CD4-positive, alpha-beta T cell treated with Interleukin-21 for 1 hour (primary cell): ENCODE measurements around the gene SLC37A1.

Experiments
- DNase-seq: peaks from one replicate; pipeline ENCODE4 v3.0.0-alpha.2; 2020

The SLC37A1 gene

DNA sequence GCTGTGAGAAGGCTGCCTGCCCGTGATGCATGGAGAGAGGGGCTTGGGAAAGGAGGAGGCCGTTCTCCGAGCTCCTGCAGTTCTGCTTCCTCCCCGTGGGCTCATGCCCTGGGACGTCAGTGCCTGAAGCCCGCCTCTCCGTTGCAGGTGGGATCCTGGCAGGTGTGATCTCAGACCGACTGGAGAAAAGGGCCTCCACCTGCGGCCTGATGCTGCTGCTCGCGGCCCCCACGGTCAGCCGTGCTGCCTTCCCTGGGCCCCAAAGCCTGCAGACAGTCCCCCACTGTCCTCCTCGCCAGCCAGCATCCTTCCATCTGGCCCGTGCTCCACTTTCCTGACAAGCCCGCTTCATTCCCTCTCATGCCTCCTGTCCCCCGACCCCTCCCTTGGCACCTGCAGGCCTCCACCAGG, 50.9 kb downstream of the SLC37A1 start:
- no peak for DNase-seq

DNA sequence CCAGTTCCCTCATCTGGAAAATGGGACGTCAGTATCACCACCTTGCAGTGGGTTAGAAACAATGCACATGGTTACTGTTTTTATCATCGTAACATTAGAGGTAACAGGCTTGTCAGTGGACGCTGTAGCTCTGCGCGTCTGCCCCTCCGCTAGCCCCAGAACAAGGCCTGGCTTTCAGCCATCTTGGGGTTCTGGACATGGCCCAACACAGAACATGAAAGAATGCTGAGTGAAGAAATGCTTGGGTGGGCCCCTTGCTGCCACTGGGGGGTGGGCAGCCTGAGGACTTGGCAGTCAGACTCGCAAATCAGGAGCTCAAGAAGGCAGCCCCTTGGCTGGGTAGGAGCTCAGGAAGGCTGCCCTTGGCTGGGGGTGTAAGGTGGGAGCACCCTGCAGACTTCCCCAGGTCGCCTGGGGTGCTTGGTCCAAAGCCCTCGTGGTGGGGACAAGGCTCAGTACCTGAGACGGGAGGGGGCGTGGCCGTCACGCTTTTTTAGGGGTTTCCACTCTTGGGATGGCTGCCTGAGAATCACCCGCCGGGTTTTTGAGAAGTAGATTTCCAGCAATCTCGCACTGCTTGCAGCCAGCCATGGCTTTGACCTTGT, 51.7 kb downstream of the SLC37A1 start:
- no peak for DNase-seq

DNA sequence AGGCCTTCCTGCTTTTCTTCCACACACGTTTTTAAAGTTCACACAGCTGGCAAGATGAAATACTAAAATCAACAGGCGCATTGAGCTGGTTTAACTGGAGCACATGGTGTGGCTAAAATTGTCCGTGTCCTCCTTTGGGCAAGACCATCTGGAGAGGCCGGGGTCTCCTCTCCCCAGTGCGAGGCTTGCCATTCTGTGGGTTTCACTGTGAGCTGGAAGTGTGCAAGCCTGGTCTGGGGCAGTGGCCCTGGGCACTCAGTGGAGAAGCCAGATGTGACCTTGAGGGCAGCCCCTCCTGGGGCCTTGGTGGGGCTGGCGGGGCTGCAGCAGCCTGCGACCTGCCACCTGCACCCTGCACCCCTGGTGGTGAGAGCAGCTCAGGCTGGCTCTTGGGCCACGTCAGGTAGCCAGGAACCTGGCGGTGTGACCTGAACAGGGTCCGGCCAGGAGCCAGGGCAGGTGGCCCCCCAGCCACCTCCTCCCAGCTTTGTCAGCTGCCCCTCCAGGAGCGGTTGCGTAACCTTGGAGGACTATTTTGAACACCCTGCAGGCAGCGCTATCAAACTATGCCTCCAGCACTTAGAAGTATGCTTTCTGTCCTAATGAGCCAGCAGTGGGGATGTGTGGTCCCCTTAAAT, 52.4 kb downstream of the SLC37A1 start:
- no peak for DNase-seq

DNA sequence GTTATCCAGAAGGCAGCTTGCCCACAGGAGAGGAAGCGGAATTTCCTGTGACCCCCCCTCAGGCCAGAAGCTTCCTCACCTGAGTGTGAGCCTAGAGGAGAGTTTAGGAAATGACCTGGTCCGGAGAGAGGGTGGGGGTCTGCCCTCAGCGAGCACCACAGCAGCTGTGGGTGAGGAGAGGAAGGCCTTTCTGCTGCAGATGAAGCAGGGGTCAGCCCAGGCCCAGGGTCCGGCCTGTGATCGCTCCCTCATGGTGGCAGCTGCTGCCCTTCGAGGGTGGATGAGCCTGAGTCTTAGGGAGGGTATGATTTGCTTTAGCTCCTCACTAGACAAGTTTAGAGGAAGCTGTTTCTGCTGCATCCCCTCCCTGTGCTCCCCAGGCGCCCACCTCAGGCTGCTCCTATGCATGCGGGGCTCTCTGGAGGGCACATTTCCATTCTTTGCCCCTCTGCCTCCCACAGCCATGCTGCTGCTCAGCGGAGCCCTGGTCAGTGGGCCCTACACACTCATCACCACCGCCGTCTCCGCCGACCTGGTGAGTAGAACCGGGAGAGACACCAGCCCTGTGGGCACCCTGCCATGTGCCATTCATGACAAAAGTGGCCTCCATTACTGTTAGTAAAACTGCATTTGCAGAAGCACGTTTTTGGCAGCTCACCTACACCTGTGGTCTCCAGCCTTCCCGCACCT, 53.0 kb downstream of the SLC37A1 start:
- no peak for DNase-seq

DNA sequence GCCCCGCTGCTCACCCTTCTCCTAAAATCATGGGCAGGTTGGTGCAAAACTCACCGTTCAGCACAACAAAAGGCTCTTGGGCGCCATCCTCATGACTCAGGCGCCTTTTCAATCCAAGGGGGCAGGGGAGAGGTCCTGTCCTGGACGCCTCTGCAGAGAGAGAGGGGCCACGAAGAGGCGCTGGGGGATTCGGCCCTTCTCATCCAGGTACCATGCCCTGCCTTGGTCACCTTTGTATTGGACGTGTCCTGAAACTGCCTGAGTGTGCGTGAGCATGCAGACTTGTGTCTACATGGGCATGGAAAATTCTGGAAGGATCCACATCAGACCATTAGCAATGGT, 53.5 kb downstream of the SLC37A1 start:
- no peak for DNase-seq

DNA sequence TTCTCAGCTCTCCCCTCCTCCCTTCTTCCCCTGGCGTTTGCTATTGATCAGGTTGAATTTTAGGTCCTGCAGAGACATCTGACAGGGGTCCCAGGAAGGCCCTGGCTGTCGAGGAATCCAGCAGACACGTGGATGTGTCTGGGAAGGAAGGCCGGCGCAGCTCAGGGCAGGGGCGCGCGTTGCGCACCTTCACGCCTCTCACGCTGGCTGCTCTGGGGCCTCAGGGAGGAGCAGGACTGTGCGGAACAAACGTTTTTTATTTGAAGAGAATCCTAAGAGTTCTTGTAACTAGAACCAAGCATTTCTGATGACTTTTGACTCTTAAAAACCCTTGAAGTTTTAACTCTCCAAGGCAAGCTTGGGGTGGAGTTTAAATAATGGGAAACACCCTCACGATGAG, 54.2 kb downstream of the SLC37A1 start:
- DNase-seq = no peak

DNA sequence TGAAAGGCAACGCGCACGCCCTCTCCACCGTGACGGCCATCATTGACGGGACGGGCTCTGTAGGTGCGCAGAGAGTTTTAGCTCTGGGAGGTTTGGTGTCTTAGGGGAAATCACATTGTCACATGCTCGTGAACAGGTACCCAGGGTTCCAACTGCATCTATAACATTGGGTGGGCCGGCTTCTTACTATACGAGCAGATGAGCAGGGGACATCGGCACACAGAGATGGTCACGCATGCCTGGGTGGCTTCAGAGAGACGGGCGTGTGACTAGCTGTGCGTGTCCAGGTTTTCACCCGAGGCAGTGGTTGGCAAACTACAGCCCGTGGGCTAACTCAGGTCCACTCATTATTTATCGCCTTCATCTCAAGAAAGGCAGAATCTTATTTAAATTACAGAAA, 54.7 kb downstream of the SLC37A1 start:
- no peak for DNase-seq

DNA sequence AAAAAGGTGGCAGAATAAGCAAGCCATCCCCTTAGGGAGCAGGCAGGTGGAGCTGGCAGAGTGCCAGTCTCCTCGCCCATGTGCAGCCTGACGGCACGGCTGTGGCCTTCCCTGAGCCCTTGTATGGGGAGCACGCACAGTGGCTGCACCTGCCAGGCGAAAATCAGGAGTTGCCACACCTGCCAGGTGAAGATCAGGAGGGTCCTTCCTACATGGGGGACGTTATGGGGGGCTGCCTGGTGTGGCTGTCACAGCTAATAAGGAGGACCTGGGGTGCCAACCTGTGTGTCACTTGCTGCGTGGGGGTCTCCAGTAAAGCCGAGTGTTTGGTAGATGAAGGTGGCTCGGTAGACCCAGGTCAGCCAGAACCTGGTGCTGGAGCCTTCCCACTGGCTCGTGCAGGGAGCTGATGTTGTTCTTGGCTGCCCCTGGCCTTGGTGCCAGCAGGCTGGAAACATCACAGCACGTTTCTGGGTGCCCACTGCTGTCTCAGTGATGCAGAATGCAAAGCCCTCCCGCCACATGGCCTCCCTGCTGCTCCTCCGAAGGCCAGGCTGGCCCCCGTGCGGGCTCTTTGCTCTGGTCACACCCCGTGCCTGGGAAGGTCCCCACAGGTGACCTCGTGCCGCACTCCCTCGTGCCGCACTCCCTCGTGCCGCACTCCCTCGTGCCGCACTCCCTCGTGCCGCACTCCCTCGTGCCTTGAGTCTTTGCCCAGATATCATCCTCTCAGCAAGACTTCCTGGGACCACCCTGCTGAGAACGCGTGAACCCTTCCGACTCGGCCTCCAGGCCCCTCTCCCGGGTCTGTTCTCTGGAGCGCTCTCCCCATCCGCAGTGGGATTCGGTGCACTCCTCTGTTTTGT, 55.4 kb downstream of the SLC37A1 start:
- DNase-seq = no peak

DNA sequence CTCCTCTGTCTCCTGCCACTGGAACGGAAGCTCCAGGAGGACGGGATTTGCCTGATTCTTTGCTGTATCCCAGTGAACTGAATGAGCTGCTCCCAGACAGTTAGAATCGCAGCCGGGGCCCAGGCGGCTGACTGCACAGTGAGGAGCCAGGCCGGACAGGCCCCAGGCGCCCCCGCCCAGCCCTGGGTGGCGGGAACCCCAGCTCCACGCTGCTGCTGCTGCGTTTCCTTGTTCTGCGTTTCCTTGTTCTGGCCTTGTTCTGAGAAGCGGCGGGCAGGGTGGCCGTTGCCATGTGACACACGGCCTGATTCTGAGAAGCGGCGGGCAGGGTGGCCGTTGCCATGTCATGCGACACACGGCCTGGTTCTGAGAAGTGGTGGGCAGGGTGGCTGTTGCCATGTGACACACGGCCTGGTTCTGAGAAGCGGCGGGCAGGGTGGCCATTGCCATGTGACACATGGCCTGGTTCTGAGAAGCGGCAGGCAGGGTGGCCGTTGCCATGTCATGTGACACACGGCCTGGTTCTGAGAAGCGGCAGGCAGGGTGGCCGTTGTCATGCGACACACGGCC, 56.2 kb downstream of the SLC37A1 start:
- DNase-seq = no peak

DNA sequence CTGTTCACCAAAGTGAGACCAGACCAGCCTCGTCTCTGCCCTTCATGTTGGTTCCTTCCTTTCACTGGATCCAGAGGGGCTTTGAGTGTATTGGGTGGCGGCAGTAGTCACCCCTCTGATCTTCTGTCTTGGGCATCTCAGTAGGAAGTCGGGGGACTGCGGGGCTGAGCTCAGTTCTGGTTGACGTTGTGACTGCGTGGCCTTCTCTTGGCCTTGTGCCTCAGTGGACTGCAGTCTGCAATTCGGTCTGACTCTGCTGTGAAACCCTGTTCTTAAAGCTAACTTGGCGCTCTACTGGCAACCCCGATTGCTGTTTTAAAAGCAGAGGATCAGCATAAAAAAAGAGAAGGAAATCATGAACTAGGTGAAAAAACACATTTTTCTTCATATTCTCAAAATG, 56.7 kb downstream of the SLC37A1 start:
- no peak for DNase-seq

DNA sequence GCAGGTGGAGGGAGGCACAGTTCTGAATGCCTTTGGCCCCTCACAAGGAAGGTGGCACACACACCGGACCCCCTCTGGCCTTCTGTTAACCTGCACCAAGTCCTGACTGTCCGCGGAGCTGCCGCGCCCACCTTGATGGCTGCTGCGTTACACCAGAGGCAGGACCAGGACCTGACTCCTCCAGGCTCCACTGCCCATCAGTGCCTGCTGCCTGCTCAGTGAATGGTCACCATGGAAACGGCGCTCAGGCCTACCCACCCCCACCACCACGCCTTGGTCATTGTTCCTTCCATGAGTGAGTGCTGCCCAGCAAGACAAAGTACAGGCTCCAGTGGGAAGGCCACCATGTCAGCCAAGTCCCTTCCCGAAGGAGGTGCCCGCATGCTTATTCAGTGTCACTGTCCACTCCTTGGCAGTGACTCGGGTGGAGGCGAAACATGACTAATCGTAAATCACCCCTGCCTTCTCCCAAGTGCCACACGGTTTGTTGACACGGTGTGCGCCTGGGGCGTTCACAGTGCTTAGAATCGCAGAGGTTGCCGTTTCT, 57.3 kb downstream of the SLC37A1 start:
- no peak for DNase-seq

DNA sequence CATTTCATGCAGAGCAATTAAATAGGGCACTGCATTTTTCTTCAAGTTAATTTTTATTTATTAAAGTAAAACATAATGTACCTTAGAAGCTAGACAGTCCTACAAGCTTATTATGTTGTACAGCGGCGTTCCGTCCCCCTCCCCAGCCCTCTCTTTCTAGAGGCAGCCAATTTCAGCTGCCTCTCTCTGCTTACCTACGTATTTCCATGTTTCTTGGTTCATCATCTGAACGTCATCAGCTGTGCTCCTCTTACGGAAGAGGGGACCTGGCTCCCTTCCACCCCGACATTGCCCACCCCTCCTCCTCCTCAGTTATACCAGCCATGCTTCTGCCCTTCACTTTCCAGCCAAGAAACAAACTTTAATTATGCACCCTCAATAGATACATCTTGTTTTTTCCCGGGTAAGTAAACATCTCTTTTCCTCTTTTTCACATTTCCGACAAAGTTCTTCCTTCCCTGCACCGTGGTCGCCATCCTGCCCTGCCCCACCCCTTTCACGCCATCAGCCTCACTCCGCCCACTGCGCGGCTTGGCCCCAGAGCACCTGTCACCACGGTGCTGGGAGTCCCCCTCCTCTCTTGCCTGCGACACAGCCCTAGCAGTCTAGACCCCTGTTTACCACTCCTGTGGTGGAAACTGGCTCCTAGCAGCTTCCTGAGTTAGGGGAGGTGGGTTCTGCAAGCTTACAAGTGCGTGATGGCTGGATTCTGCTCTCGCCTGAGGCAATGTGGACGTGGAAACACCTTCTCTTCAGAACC, 57.9 kb downstream of the SLC37A1 start:
- DNase-seq = no peak

DNA sequence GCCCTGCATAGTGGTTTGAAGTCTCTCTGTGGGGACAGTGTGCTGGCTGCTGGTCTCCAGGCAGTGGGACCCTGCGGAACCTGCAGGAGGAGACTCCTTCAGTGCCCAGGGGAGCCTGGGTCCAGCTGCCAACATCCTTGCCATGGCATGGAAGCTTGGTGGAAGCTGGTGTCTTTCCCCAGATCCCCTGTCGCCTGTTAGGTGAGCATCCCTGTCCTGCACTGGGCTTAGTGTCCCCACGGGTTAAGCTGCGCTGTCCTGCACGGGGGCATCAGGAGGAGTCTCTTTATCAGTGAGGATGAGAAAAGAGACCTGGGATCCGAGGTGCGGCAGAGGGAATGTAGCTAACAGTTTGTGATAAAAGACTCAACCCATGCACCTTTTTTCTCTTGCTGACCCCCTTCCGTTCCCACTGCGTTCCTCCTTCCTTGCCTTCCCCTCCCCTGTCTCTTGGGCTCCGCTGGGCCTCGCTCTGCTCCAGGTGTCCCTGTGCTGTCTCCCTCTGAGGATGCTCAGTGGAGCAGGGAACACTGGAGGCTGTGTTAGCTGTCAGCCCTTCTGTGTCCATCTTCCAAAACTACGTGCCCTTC, 59.3 kb downstream of the SLC37A1 start:
- no peak for DNase-seq

DNA sequence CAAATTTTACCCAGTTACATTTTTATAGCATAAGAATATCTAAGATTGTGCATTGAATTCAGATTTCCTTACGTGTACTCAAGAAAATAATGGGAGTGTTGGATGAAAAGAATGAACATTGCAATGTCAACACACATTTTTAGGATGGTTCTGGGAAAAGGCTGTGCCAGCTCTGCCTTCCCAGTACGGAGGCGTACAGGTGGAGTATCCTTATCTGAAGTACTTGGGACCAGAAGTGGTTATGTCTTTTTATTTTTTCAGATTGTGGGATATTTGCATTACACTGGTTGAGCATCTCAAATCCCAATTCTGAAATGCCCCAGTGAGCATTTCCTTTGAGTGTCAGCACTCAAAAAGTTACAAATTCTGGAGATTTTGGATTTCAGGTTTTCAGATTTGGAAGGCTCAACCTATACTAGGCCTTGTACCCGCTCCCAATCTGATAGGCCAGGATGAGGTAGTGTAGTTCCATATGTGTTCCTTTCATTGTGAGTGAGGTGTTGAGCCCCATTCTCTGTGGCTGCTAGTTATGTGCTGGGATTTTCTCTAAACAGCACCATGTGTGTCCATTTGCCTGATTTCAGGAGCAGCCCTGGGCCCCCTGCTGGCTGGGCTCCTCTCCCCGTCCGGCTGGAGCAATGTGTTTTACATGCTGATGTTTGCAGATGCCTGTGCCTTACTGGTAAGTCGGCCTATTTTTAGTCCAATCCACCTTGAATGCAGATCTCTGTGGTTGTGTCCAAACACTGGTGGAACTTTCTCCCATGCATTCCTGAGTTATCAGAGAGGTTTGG, 60.8 kb downstream of the SLC37A1 start:
- no peak for DNase-seq

DNA sequence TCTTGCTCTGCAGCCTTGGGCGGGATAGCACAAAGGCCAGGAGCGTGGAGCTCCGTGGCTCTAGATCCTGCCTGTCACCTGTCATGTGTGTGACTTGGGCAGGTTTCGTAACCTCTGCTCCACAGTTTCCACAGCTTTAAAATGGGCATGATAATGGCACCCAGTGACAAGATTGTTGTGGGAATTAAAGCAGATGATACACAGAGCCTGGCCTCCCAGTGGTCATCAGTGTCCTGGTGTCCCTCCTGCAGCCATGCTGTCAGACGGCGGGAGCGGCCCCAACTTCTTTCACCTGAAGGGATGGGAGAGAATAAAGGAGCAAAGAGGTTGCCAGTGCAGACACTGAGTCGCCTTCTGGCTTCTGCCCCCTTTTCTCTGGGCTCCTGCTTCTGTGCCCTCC, 61.5 kb downstream of the SLC37A1 start:
- DNase-seq = no peak

DNA sequence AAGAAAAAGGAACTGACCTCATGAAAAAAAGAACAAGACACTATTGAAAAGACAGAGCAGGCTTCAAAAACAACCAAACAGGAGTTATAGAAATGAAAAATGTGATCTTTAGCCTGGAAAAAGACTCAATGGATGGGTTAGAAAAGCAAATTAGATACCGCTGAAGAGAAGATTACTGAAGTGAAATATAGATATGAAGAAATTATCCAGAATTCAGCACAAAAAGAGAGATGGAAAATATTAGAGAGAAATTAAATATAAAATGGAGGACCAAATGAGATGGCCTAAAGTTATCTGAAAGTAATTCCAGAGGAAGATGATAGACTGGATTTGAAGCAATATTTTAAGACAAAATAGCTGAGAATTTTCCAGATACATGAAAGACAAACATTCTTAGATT, 63.0 kb downstream of the SLC37A1 start:
- DNase-seq = no peak

DNA sequence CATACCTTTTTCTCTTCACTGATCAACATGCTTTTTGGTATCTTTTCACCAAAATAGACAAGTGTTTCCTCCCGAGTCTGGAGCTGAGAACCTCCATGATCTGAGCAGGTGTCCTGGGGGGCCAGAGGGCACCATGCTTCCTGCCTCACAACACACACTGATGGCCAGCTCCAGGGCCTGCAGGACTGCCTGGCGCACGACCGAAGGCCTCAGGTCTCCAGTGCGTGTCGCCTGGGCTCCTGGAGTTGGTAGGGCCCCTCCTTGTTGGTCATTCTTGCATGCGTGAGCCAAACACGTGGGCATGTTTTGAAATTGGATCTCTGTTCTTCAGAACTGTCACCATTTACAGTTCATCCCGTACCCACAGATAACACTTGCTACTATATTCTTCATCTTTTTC, 64.4 kb downstream of the SLC37A1 start:
- DNase-seq = no peak

DNA sequence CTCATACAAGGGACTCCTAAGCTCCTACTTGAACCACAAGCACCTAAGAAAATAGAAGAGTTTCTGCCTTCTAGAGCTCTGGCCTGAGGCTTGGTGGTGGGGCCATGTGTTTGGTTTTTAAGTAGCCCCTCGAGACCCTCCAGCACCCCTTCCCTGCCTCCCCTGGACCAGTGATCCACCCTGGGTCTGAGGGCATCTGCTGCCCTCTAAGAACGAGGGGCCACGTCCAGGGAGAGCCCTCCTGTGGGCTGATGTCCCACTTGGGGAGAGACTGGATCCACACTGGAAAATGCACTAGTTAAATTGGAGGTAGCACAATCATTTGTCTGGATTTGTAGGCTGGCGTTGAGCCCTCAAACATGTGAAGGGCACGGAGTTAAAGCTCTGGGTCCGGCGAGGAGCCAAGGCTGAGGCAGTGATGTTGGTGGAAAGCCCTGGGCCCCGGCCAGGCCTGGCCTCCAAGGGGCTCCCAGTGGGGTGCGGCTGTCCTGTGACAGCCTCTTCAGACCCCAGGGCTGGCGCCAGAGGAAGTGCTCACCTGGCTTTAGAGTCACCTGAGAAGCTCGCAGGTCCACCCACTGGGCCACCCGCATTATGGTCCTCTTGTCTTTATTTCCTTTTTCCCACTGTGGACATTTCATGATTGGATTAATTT, 65.2 kb downstream of the SLC37A1 start:
- DNase-seq = no peak

DNA sequence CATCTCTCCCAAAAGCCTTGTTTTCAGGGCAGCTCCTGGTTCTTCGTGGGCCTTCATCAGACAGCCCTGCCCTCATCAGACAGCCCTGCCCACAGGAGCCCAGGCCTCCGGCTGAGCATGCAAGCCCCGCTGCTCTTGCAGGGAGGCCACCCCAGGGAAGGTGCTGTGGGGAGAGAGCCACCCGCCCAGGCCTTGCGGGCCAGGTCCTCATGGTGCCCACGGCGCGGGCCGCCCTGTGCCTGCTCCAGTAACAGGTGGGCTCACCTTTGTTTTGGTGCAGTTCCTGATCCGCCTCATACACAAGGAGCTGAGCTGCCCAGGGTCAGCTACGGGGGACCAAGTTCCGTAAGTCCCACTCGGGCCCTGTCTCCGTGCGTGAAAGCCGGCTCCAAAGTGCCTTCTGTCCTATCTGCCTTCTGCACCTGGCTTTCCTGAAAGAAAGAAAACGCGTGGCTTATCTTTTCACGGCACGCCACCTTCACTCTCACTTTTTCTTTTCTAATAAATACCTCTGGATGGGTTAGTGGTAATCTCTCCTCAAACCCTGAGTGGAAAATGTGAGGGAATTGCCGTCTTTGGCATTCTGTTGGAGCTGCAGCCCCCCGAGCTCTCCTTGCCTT, 65.9 kb downstream of the SLC37A1 start:
- DNase-seq = no peak
